H9 (cell line): ENCODE data around the gene B3GNT9. TPM values are rescaled to one million over a fixed set of nuclear protein-coding genes. Genes with fewer than 3 reads are reported as not detected.

ENCODE experiments used
- DNase-seq: peaks from one replicate; pipeline ENCODE4 v3.0.0-alpha.2; 2017
- H2AFZ ChIP-seq: one replicate; pipeline ENCODE4 v1.6.1; 2013; ENCODE audit warnings: mild to moderate bottlenecking, low read length, control low read depth, moderate library complexity
- H2AK5ac ChIP-seq: 2 replicates; pipeline ENCODE4 v1.6.1; 2013; ENCODE audit warnings: low read length, control low read depth, mixed read lengths; ENCODE audit not compliant: insufficient read length
- H2BK120ac ChIP-seq: one replicate; pipeline ENCODE4 v1.6.1; 2013; ENCODE audit warnings: low read depth, mild to moderate bottlenecking, low read length, control low read depth, inconsistent platforms; ENCODE audit not compliant: poor library complexity, severe bottlenecking
- H2BK12ac ChIP-seq: 2 replicates; pipeline ENCODE4 v1.6.1; 2013; ENCODE audit warnings: low read length, control low read depth, mixed read lengths, low read depth; ENCODE audit not compliant: insufficient read length
- H2BK15ac ChIP-seq: 2 replicates; pipeline ENCODE4 v1.6.1; 2013; ENCODE audit warnings: low read depth, low read length, control low read depth
- H2BK20ac ChIP-seq: one replicate; pipeline ENCODE4 v1.6.1; 2013; ENCODE audit warnings: low read depth, mild to moderate bottlenecking, low read length, control low read depth, inconsistent platforms; ENCODE audit not compliant: poor library complexity, severe bottlenecking
- H2BK5ac ChIP-seq: 2 replicates; pipeline ENCODE4 v1.6.1; 2013; ENCODE audit warnings: low read length, control low read depth, mixed read lengths; ENCODE audit not compliant: insufficient read length
- H3K14ac ChIP-seq: 2 replicates; pipeline ENCODE4 v1.6.1; 2013; ENCODE audit warnings: low read length, control low read depth; ENCODE audit not compliant: insufficient read depth
- H3K18ac ChIP-seq: 2 replicates; pipeline ENCODE4 v1.6.1; 2013; ENCODE audit warnings: low read depth, mild to moderate bottlenecking, mixed read lengths, low read length, control low read depth; ENCODE audit not compliant: insufficient read length
- H3K23ac ChIP-seq: 2 replicates; pipeline ENCODE4 v1.6.1; 2013; ENCODE audit warnings: low read length, control low read depth, mixed read lengths, low read depth; ENCODE audit not compliant: insufficient read length
- H3K23me2 ChIP-seq: 2 replicates; pipeline ENCODE4 v1.6.1; 2013; ENCODE audit warnings: low read depth, mild to moderate bottlenecking, mixed read lengths, low read length, control low read depth; ENCODE audit not compliant: insufficient read length, poor library complexity, severe bottlenecking
- H3K27ac ChIP-seq: 2 replicates; pipeline ENCODE4 v1.5.1; 2013; ENCODE audit warnings: low read length, control low read depth, mixed read lengths, low read depth; ENCODE audit not compliant: insufficient read length
- H3K27me3 ChIP-seq: 2 replicates; pipeline ENCODE4 v1.6.1; 2013; ENCODE audit warnings: low read length, control low read depth, inconsistent platforms; ENCODE audit not compliant: insufficient read depth
- H3K4ac ChIP-seq: 2 replicates; pipeline ENCODE4 v1.6.1; 2013; ENCODE audit warnings: low read depth, mild to moderate bottlenecking, control low read depth, inconsistent platforms, low read length, moderate library complexity
- H3K4me1 ChIP-seq: 2 replicates; pipeline ENCODE4 v1.6.1; 2013; ENCODE audit warnings: low read length, control low read depth, inconsistent platforms; ENCODE audit not compliant: insufficient read depth
- H3K4me2 ChIP-seq: 2 replicates; pipeline ENCODE4 v1.6.1; 2013; ENCODE audit warnings: low read length, control low read depth, mixed read lengths; ENCODE audit not compliant: insufficient read length, insufficient read depth
- H3K56ac ChIP-seq: 2 replicates; pipeline ENCODE4 v1.6.1; 2013; ENCODE audit warnings: low read depth, mild to moderate bottlenecking, mixed read lengths, low read length, control low read depth; ENCODE audit not compliant: insufficient read length
- H3K79me1 ChIP-seq: 2 replicates; pipeline ENCODE4 v1.6.1; 2013; ENCODE audit warnings: low read depth, mild to moderate bottlenecking, moderate library complexity, low read length, control low read depth, inconsistent platforms; ENCODE audit not compliant: insufficient read depth, poor library complexity, severe bottlenecking
- H3K79me2 ChIP-seq: 2 replicates; pipeline ENCODE4 v1.6.1; 2013; ENCODE audit warnings: low read length, control low read depth, inconsistent platforms; ENCODE audit not compliant: insufficient read depth
- H3K9ac ChIP-seq: 2 replicates; pipeline ENCODE4 v1.6.1; 2013; ENCODE audit warnings: low read length, control low read depth, mixed read lengths; ENCODE audit not compliant: insufficient read length; ENCODE audit errors: extremely low read depth
- H3K9me3 ChIP-seq: one replicate; pipeline ENCODE4 v1.6.1; 2013; ENCODE audit warnings: low read depth, low read length, inconsistent platforms; ENCODE audit not compliant: control insufficient read depth
- H3T11ph ChIP-seq: one replicate; pipeline ENCODE4 v1.6.1; 2013; ENCODE audit warnings: mild to moderate bottlenecking, low read length, control low read depth, inconsistent platforms
- H4K20me1 ChIP-seq: one replicate; pipeline ENCODE4 v1.6.1; 2013; ENCODE audit not compliant: control insufficient read depth, insufficient read length, insufficient read depth
- H4K5ac ChIP-seq: 2 replicates; pipeline ENCODE4 v1.6.1; 2013; ENCODE audit warnings: low read depth, mild to moderate bottlenecking, mixed read lengths, low read length, control low read depth; ENCODE audit not compliant: insufficient read length
- H4K8ac ChIP-seq: replicated peaks from 2 replicates; pipeline ENCODE4 v1.6.1; 2013; ENCODE audit warnings: low read length, control low read depth, mixed read lengths, low read depth; ENCODE audit not compliant: insufficient read length
- H4K91ac ChIP-seq: 2 replicates; pipeline ENCODE4 v1.6.1; 2013; ENCODE audit warnings: low read depth, mild to moderate bottlenecking, moderate library complexity, mixed read lengths, low read length, control low read depth; ENCODE audit not compliant: insufficient read length
- H3K27ac Mint-ChIP-seq, 3 experiments: 2 replicates in 2 of 3; 3 replicates in 1 of 3; pipeline ENCODE4 v1.8.0; 2020 to 2021; ENCODE audit warnings: mixed read lengths in 3 of 3, mild to moderate bottlenecking in 1 of 3, moderate library complexity in 1 of 3
- H3K27me3 Mint-ChIP-seq: 2 replicates; pipeline ENCODE4 v1.8.0; 2021; ENCODE audit warnings: low read depth, mild to moderate bottlenecking, moderate library complexity, mixed read lengths
- H3K36me3 Mint-ChIP-seq, 3 experiments: 2 replicates in 2 of 3; 3 replicates in 1 of 3; pipeline ENCODE4 v1.8.0; 2020 to 2021; ENCODE audit warnings: low read depth in 3 of 3, mixed read lengths in 3 of 3; ENCODE audit not compliant: insufficient read depth in 1 of 3
- H3K4me1 Mint-ChIP-seq, 2 experiments: 2 replicates each; pipeline ENCODE4 v1.8.0; 2020; ENCODE audit warnings: mixed read lengths in 2 of 2
- H3K4me3 Mint-ChIP-seq, 2 experiments: 2 replicates in 1 of 2; 3 replicates in 1 of 2; pipeline ENCODE4 v1.8.0; 2020 to 2021; ENCODE audit warnings: mild to moderate bottlenecking in 2 of 2, mixed read lengths in 2 of 2, moderate library complexity in 1 of 2
- H3K9me3 Mint-ChIP-seq, 2 experiments: 2 replicates in 1 of 2; 3 replicates in 1 of 2; pipeline ENCODE4 v1.8.0; 2020; ENCODE audit warnings: mild to moderate bottlenecking in 2 of 2, mixed read lengths in 2 of 2, moderate library complexity in 1 of 2
- WGBS: extraction: QIAGEN DNeasy Blood & Tissue Kit; methylation state at CpG from one replicate; pipeline ENCODE4 v1.1.7; 2013; ENCODE audit warnings: missing lambda C conversion rate, low lambda C conversion rate, mixed read lengths; ENCODE audit not compliant: insufficient read length; ENCODE audit errors: extremely low coverage; 5-methylcytosine and 5-hydroxymethylcytosine counted together
- long read RNA-seq: library from polyadenylated mRNA; unstranded; transcript quantifications from one replicate; pipeline ENCODE4 v2.0.0, GENCODE V29; 2020
- total RNA-seq: library from RNA; stranded (reverse); gene quantifications from 2 replicates; pipeline ENCODE4 v1.2.1, GENCODE V29; 2021
- TF ChIP-seq, protein P1 (sequence below): fragments of 200-600 bp; sonication (generic); conservative IDR thresholded peaks from 3 replicates; pipeline ENCODE4 v1.8.0; 2021; ENCODE audit warnings: antibody characterized with exemption, mild to moderate bottlenecking

B3GNT9 gene, protein sequence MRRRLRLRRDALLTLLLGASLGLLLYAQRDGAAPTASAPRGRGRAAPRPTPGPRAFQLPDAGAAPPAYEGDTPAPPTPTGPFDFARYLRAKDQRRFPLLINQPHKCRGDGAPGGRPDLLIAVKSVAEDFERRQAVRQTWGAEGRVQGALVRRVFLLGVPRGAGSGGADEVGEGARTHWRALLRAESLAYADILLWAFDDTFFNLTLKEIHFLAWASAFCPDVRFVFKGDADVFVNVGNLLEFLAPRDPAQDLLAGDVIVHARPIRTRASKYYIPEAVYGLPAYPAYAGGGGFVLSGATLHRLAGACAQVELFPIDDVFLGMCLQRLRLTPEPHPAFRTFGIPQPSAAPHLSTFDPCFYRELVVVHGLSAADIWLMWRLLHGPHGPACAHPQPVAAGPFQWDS
- 11.2 and 11.4 TPM in 2 replicates for total RNA-seq
- long read RNA-seq, partial matches to known transcripts, result 0 of 9 reads
- long read RNA-seq, other reads (novel, unspliced or antisense), result 9 of 9 reads

DNA sequence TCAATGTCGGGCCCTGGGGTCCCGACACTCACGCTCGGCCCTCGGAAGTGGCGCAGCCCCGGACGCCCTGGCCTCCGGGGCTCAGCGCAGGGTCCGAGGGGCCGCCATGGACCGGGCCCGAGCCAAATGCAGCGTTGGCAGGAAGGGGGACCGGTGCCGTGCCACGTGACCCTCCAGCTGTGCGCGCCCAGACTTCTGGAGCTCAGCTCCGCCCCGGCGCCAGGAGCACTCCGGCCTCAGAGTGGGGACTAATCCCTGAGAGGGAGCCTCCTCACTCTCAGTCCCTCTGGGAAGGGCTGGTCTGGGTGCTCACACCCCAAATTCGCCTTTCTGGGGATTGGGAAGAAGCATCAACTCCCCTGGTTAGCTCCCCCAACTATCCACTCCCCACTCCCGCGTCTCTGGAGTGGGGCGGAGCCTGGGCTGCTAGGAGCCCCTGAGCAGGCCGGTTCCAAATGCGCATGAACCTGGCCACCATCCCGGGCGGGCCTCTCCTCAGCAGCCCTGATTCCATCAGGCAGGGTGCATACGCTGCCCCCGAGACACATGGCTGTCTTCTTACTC, at the start of gene B3GNT9:
B3GNT9 (minus strand) TSS at position 166 of the 564 bp plus-strand sequence. CDS start 513 bp downstream, outside the sequence.
- peak within 1 kb of the TSS in 2 of 3 experiments; percentile 13 to 28; a peak in 1 of 7 replicates for H3K27ac Mint-ChIP-seq
- WGBS, result no CpG with 5 or more reads among the region's 34 CpGs
- H3K36me3 Mint-ChIP-seq, result peaks cover 10 to 32% (median 30%) of the 10 kb centered on the region in 3 experiments

More for the DNA sequence above, at the start of gene B3GNT9:
- H4K8ac ChIP-seq, result no peak within 1 kb of the TSS
- H3K27me3 ChIP-seq, result peaks cover 33% of the 10 kb centered on the region
- no peak within 1 kb of the TSS for H2AK5ac ChIP-seq
- peaks cover 50% of the 10 kb centered on the region for H3K27me3 Mint-ChIP-seq
- peaks cover 15% of the 10 kb centered on the region for H3K23me2 ChIP-seq
- no peak within 1 kb of the TSS for H4K91ac ChIP-seq
- no peak within 1 kb of the TSS for H3K23ac ChIP-seq
- H3T11ph ChIP-seq, result no peak within 1 kb of the TSS
- H4K20me1 ChIP-seq, result no peaks in the 10 kb centered on the region
- H3K27ac ChIP-seq, result no peak within 1 kb of the TSS
- H3K18ac ChIP-seq, result peak within 1 kb of the TSS; percentile 46
- TF ChIP-seq, protein P1, sequence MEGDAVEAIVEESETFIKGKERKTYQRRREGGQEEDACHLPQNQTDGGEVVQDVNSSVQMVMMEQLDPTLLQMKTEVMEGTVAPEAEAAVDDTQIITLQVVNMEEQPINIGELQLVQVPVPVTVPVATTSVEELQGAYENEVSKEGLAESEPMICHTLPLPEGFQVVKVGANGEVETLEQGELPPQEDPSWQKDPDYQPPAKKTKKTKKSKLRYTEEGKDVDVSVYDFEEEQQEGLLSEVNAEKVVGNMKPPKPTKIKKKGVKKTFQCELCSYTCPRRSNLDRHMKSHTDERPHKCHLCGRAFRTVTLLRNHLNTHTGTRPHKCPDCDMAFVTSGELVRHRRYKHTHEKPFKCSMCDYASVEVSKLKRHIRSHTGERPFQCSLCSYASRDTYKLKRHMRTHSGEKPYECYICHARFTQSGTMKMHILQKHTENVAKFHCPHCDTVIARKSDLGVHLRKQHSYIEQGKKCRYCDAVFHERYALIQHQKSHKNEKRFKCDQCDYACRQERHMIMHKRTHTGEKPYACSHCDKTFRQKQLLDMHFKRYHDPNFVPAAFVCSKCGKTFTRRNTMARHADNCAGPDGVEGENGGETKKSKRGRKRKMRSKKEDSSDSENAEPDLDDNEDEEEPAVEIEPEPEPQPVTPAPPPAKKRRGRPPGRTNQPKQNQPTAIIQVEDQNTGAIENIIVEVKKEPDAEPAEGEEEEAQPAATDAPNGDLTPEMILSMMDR, result no peak
- no peak within 1 kb of the TSS for H2BK5ac ChIP-seq
- H2BK12ac ChIP-seq, result no peak within 1 kb of the TSS
- H3K9me3 ChIP-seq, result no peaks in the 10 kb centered on the region
- no peak within 1 kb of the TSS for H3K56ac ChIP-seq
- H3K4me3 Mint-ChIP-seq, result peak within 1 kb of the TSS; percentile 65 to 80
- no peak within 1 kb of the TSS for H3K4ac ChIP-seq
- peaks cover 10 to 16% of the 10 kb centered on the region in 2 experiments for H3K4me1 Mint-ChIP-seq
- peaks cover 0 to 5% of the 10 kb centered on the region in 2 experiments; a peak in 3 of 5 replicates for H3K9me3 Mint-ChIP-seq
- H3K79me2 ChIP-seq, result no peaks in the 10 kb centered on the region
- H2BK20ac ChIP-seq, result no peak within 1 kb of the TSS
- no peak within 1 kb of the TSS; the same call in 1 of the 2 replicates for H3K14ac ChIP-seq
- peak within 1 kb of the TSS; percentile 57 for H2AFZ ChIP-seq
- H2BK15ac ChIP-seq, result no peak within 1 kb of the TSS
- no peaks in the 10 kb centered on the region for H3K79me1 ChIP-seq
- H3K4me1 ChIP-seq, result no peaks in the 10 kb centered on the region
- peak within 1 kb of the TSS; percentile 65 for H3K4me2 ChIP-seq
- DNase-seq, result peak; percentile 82
- no peak within 1 kb of the TSS for H4K5ac ChIP-seq
- H3K9ac ChIP-seq, result no peak within 1 kb of the TSS
- no peak within 1 kb of the TSS for H2BK120ac ChIP-seq
